HEK293 (cell line): ENCODE results near the gene CHMP5.

ENCODE experiments used
- CTCF ChIA-PET: fragments of 350-600 bp; formaldehyde crosslinking; extraction: SDS; loops from one replicate; lab custom pipeline; 2021; ENCODE audit warnings: antibody characterized with exemption; lab: Yijun Ruan, JAX
- POLR2A ChIA-PET: fragments of 300-600 bp; formaldehyde crosslinking; extraction: SDS; loops from one replicate; lab custom pipeline; 2020; ENCODE audit warnings: antibody characterized with exemption, inconsistent platforms; lab: Yijun Ruan, JAX
- H3K27ac ChIP-seq: fragments of 200-500 bp; sonication (Bioruptor generic); 2 replicates; pipeline ENCODE4 v1.5.1; 2014; ENCODE audit warnings: low read depth, low read length, control low read depth, inconsistent platforms; ENCODE audit errors: extremely low read depth
- H3K36me3 ChIP-seq, 2 experiments: fragments of 200-500 bp in 1 of 2; sonication (Bioruptor generic) in 1 of 2; 1 replicate in 1 of 2; 2 replicates in 1 of 2; pipeline ENCODE4 v1.5.1; 2014 to 2017; ENCODE audit warnings: inconsistent platforms in 2 of 2, low read length in 2 of 2; ENCODE audit not compliant: control insufficient read depth in 2 of 2, insufficient read depth in 1 of 2
- H3K4me1 ChIP-seq: fragments of 200-500 bp; sonication (Bioruptor generic); 2 replicates; pipeline ENCODE4 v1.5.1; 2014; ENCODE audit warnings: mild to moderate bottlenecking, low read length, inconsistent platforms; ENCODE audit not compliant: control insufficient read depth, insufficient read depth
- H3K4me3 ChIP-seq: 2 replicates; pipeline ENCODE4 v1.5.1; 2011; ENCODE audit warnings: low read depth, mild to moderate bottlenecking, control low read depth, low read length, moderate library complexity
- H3K9me3 ChIP-seq: fragments of 200-500 bp; sonication (Bioruptor generic); 2 replicates; pipeline ENCODE4 v1.5.1; 2014; ENCODE audit warnings: low read depth, low read length, inconsistent platforms; ENCODE audit not compliant: control insufficient read depth, insufficient read depth
- BCL11B ChIP-seq: fragments of 450-650 bp; formaldehyde crosslinking; IDR thresholded peaks from 2 replicates; pipeline ENCODE4 v1.5.1; 2016; ENCODE audit warnings: low read depth, missing biosample characterization, missing genetic modification characterization
- EGR2 ChIP-seq: fragments of 450-650 bp; formaldehyde crosslinking; IDR thresholded peaks from 2 replicates; pipeline ENCODE4 v1.5.1; 2016; ENCODE audit warnings: low read depth, missing biosample characterization, missing genetic modification characterization
- KLF17 ChIP-seq: fragments of 450-650 bp; formaldehyde crosslinking; IDR thresholded peaks from 2 replicates; pipeline ENCODE4 v1.5.1; 2016; ENCODE audit warnings: missing biosample characterization, missing genetic modification characterization
- KLF7 ChIP-seq: fragments of 450-650 bp; formaldehyde crosslinking; IDR thresholded peaks from 2 replicates; pipeline ENCODE4 v1.5.1; 2016; ENCODE audit warnings: missing biosample characterization, missing genetic modification characterization, borderline replicate concordance
- MZF1 ChIP-seq: fragments of 450-650 bp; formaldehyde crosslinking; IDR thresholded peaks from 2 replicates; pipeline ENCODE4 v1.5.1; 2017; ENCODE audit warnings: missing biosample characterization, missing genetic modification characterization, borderline replicate concordance
- OSR2 ChIP-seq: fragments of 450-650 bp; formaldehyde crosslinking; IDR thresholded peaks from 2 replicates; pipeline ENCODE4 v1.5.1; 2016; ENCODE audit warnings: missing biosample characterization, missing genetic modification characterization
- PATZ1 ChIP-seq: fragments of 450-650 bp; formaldehyde crosslinking; IDR thresholded peaks from 2 replicates; pipeline ENCODE4 v1.5.1; 2016; ENCODE audit warnings: missing biosample characterization, missing genetic modification characterization
- PRDM10 ChIP-seq: fragments of 450-650 bp; formaldehyde crosslinking; IDR thresholded peaks from 2 replicates; pipeline ENCODE4 v1.5.1; 2016; ENCODE audit warnings: missing biosample characterization, missing genetic modification characterization
- RBAK ChIP-seq: fragments of 450-650 bp; formaldehyde crosslinking; IDR thresholded peaks from 2 replicates; pipeline ENCODE4 v1.5.1; 2016; ENCODE audit warnings: missing biosample characterization, missing genetic modification characterization
- SP2 ChIP-seq: fragments of 450-650 bp; formaldehyde crosslinking; IDR thresholded peaks from 2 replicates; pipeline ENCODE4 v1.5.1; 2016; ENCODE audit warnings: missing biosample characterization, missing genetic modification characterization
- WT1 ChIP-seq: fragments of 450-650 bp; formaldehyde crosslinking; IDR thresholded peaks from 2 replicates; pipeline ENCODE4 v1.5.1; 2016; ENCODE audit warnings: missing biosample characterization, missing genetic modification characterization
- YY2 ChIP-seq: fragments of 450-650 bp; formaldehyde crosslinking; IDR thresholded peaks from 2 replicates; pipeline ENCODE4 v1.5.1; 2016; ENCODE audit warnings: missing biosample characterization, missing genetic modification characterization
- ZBTB1 ChIP-seq: fragments of 450-650 bp; formaldehyde crosslinking; IDR thresholded peaks from 2 replicates; pipeline ENCODE4 v1.5.1; 2016; ENCODE audit warnings: missing biosample characterization, missing genetic modification characterization
- ZBTB11 ChIP-seq: fragments of 450-650 bp; formaldehyde crosslinking; conservative IDR thresholded peaks from 2 replicates; pipeline ENCODE4 v1.5.1; 2016; ENCODE audit warnings: low read depth, missing biosample characterization, missing genetic modification characterization
- ZBTB44 ChIP-seq: fragments of 450-650 bp; IDR thresholded peaks from 2 replicates; pipeline ENCODE4 v1.5.1; 2018; ENCODE audit warnings: missing biosample characterization, mild to moderate bottlenecking, missing genetic modification characterization
- ZIC2 ChIP-seq: fragments of 450-650 bp; formaldehyde crosslinking; IDR thresholded peaks from 2 replicates; pipeline ENCODE4 v1.5.1; 2016; ENCODE audit warnings: missing biosample characterization, missing genetic modification characterization
- ZNF248 ChIP-seq: fragments of 450-650 bp; formaldehyde crosslinking; IDR thresholded peaks from 2 replicates; pipeline ENCODE4 v1.5.1; 2017; ENCODE audit warnings: missing biosample characterization, missing genetic modification characterization
- ZNF274 ChIP-seq, 2 experiments: fragments of 200-500 bp in 1 of 2; fragments of 450-650 bp in 1 of 2; sonication (Bioruptor generic) in 1 of 2; formaldehyde crosslinking in 1 of 2; IDR thresholded peaks; 2 replicates each; pipeline versions ENCODE4 v1.5.1 to v1.6.1; 2014 to 2016; ENCODE audit warnings: borderline replicate concordance in 1 of 2, inconsistent platforms in 1 of 2, low read length in 1 of 2, missing biosample characterization in 1 of 2, missing genetic modification characterization in 1 of 2

CHMP5 gene

GRCh38 chr9:33273266-33273971, 8.6 kb downstream of the CHMP5 start:
- TF ChIP-seq PRDM10 (tag by site-specific recombination) (no peak), BCL11B (tag by site-specific recombination) (no peak), WT1 (tag by site-specific recombination) (no peak), ZBTB44 (no peak), PATZ1 (tag by site-specific recombination) (no peak), SP2 (no peak), EGR2 (tag by site-specific recombination) (no peak), RBAK (tag by site-specific recombination) (no peak), KLF7 (no peak), ZNF248 (tag by site-specific recombination) (no peak), MZF1 (tag by site-specific recombination) (no peak), YY2 (tag by site-specific recombination) (no peak), ZBTB1 (tag by site-specific recombination) (no peak), ZIC2 (tag by site-specific recombination) (no peak)
- Histone ChIP-seq H3K9me3 (no peaks in the 10 kb centered on the region), H3K4me3 (no peak overlapping the region), H3K27ac (no peak overlapping the region), H3K4me1 (no peaks in the 10 kb centered on the region), H3K36me3 (peaks cover 65 to 92% of the 10 kb centered on the region in 2 experiments)
- ChIA-PET POLR2A (interaction anchor here (1.1 to 2.1 kb wide), 4 partner anchors 9 to 33 kb away, joined by 3 to 7 read pairs (median 5); partner anchors contain the start of genes BAG1, CHMP5, NFX1 and SPINK4), CTCF (interaction anchor here (0.8 to 2.2 kb wide), 7 partner anchors 9 to 193 kb away, joined by 3 to 9 read pairs (median 5); partner anchors contain the start of gene NFX1)

GRCh38 chr9:33273972-33274328, 9.1 kb downstream of the CHMP5 start:
- H3K9me3 ChIP-seq, result no peaks in the 10 kb centered on the region
- ChIA-PET POLR2A (interaction anchor here (1.1 to 2.1 kb wide), 4 partner anchors 10 to 33 kb away, joined by 3 to 7 read pairs (median 5); partner anchors contain the start of genes BAG1, CHMP5, NFX1 and SPINK4), CTCF (interaction anchor here (0.8 to 2.2 kb wide), 5 partner anchors 9 to 62 kb away, joined by 4 to 9 read pairs (median 6); partner anchors contain the start of gene NFX1)
- no peak overlapping the region for H3K27ac ChIP-seq
- H3K4me1 ChIP-seq, result no peaks in the 10 kb centered on the region
- peaks cover 62 to 92% of the 10 kb centered on the region in 2 experiments for H3K36me3 ChIP-seq
- H3K4me3 ChIP-seq, result no peak overlapping the region
- TF ChIP-seq KLF17 (tag by site-specific recombination), result no peak
- TF ChIP-seq ZBTB11 (tag by site-specific recombination), result no peak
- TF ChIP-seq OSR2 (tag by site-specific recombination), result no peak
- TF ChIP-seq ZNF274 (IDR thresholded peaks at IDR 0.05; ENCODE audit: low read length), result no peak
- TF ChIP-seq ZNF274 (tag by site-specific recombination; IDR thresholded peaks at IDR 0.05; ENCODE audit: borderline replicate concordance), result no peak
